ENCODE measurements around the gene ADARB1.

ADARB1 gene

GRCh38 chr21:45203983-45204382 is 129.6 kb downstream of the ADARB1 start:
- Histone ChIP-seq H3K4me3 (ENCODE audit: low read depth in 1 of 2, low read length in 1 of 2) (no peak overlapping the region), H3K36me3 (no peaks in the 10 kb centered on the region), H3K9me3 (no peaks in the 10 kb centered on the region), H3K27ac (no peak overlapping the region), H3K4me1 (ENCODE audit: control insufficient read depth in 1 of 2, insufficient read depth in 1 of 2, low read depth in 1 of 2, low read length in 1 of 2) (no peaks in the 10 kb centered on the region), H3K27me3 (no peaks in the 10 kb centered on the region)
- no peak for TF ChIP-seq CTCF (IDR thresholded peaks at IDR 0.05)

GRCh38 chr21:45204395-45204794 is 130.0 kb downstream of the ADARB1 start:
- Histone ChIP-seq H3K27me3 (no peaks in the 10 kb centered on the region), H3K4me3 (ENCODE audit: low read depth in 1 of 2, low read length in 1 of 2) (no peak overlapping the region), H3K27ac (no peak overlapping the region), H3K9me3 (no peaks in the 10 kb centered on the region), H3K4me1 (ENCODE audit: control insufficient read depth in 1 of 2, insufficient read depth in 1 of 2, low read depth in 1 of 2, low read length in 1 of 2) (no peaks in the 10 kb centered on the region), H3K36me3 (no peaks in the 10 kb centered on the region)
- TF ChIP-seq CTCF (IDR thresholded peaks at IDR 0.05), result no peak

- TF ChIP-seq CTCF (IDR thresholded peaks at IDR 0.05), result no peak
- no peaks in the 10 kb centered on the region for H3K27me3 ChIP-seq
- no peaks in the 10 kb centered on the region for H3K36me3 ChIP-seq
Observed at GRCh38 chr21:45207839-45208626, 133.7 kb downstream of the ADARB1 start.

GRCh38 chr21:45208627-45208951 is 134.2 kb downstream of the ADARB1 start:
- H3K36me3 ChIP-seq, result no peaks in the 10 kb centered on the region
- no peak for TF ChIP-seq CTCF (IDR thresholded peaks at IDR 0.05)
- H3K27me3 ChIP-seq, result no peaks in the 10 kb centered on the region
- no peaks in the 10 kb centered on the region for H3K4me1 ChIP-seq (ENCODE audit: control insufficient read depth in 1 of 2, insufficient read depth in 1 of 2, low read depth in 1 of 2, low read length in 1 of 2)
- H3K27ac ChIP-seq, result no peak overlapping the region
- H3K4me3 ChIP-seq (ENCODE audit: low read depth in 1 of 2, low read length in 1 of 2), result no peak overlapping the region
- H3K9me3 ChIP-seq, result no peaks in the 10 kb centered on the region

More at GRCh38 chr21:45207839-45208626, 133.7 kb downstream of the ADARB1 start:
- H3K9me3 ChIP-seq, result no peaks in the 10 kb centered on the region
- no peak overlapping the region for H3K27ac ChIP-seq
- no peaks in the 10 kb centered on the region for H3K4me1 ChIP-seq (ENCODE audit: control insufficient read depth in 1 of 2, insufficient read depth in 1 of 2, low read depth in 1 of 2, low read length in 1 of 2)
- H3K4me3 ChIP-seq (ENCODE audit: low read depth in 1 of 2, low read length in 1 of 2), result no peak overlapping the region

GRCh38 chr21:45209046-45209445 is 134.7 kb downstream of the ADARB1 start:
- H3K27ac ChIP-seq, result no peak overlapping the region
- H3K4me1 ChIP-seq (ENCODE audit: control insufficient read depth in 1 of 2, insufficient read depth in 1 of 2, low read depth in 1 of 2, low read length in 1 of 2), result no peaks in the 10 kb centered on the region
- no peaks in the 10 kb centered on the region for H3K27me3 ChIP-seq
- no peak for TF ChIP-seq CTCF (IDR thresholded peaks at IDR 0.05)
- no peaks in the 10 kb centered on the region for H3K9me3 ChIP-seq
- no peaks in the 10 kb centered on the region for H3K36me3 ChIP-seq
- H3K4me3 ChIP-seq (ENCODE audit: low read depth in 1 of 2, low read length in 1 of 2), result no peak overlapping the region
